SKM-1 treated with dmso at 0.1 percent for 144 hours (cell line): ENCODE results near the gene HMHB1.

ENCODE experiments used
- DNase-seq: peaks from one replicate; lab custom pipeline; 2025; ENCODE audit not compliant: unreplicated experiment; lab: John Stamatoyannopoulos, UW

HMHB1 gene

GRCh38 chr5:143812085-143812705 lies at the start of gene HMHB1:
TSS of gene HMHB1 (plus strand) at chr5:143812161.
- DNase-seq: no peak

GRCh38 chr5:143762636-143763220 lies 49.2 kb upstream of the HMHB1 start:
- no peak for DNase-seq

- DNase-seq: no peak
Observed at GRCh38 chr5:143767162-143767561, 44.8 kb upstream of the HMHB1 start.

- DNase-seq: no peak
Observed at GRCh38 chr5:143769026-143769786, 42.8 kb upstream of the HMHB1 start.

GRCh38 chr5:143770450-143770849 lies 41.5 kb upstream of the HMHB1 start:
- no peak for DNase-seq

- no peak for DNase-seq
Observed at GRCh38 chr5:143771189-143771588, 40.8 kb upstream of the HMHB1 start.

- no peak for DNase-seq
Observed at GRCh38 chr5:143771602-143772001, 40.4 kb upstream of the HMHB1 start.

- no peak for DNase-seq
Observed at GRCh38 chr5:143772621-143773020, 39.3 kb upstream of the HMHB1 start.

GRCh38 chr5:143775258-143775657 lies 36.7 kb upstream of the HMHB1 start:
- DNase-seq: peak; percentile 58

GRCh38 chr5:143776951-143777350 lies 35.0 kb upstream of the HMHB1 start:
- DNase-seq: no peak

- DNase-seq: no peak
Observed at GRCh38 chr5:143779506-143779905, 32.5 kb upstream of the HMHB1 start.

- no peak for DNase-seq
Observed at GRCh38 chr5:143781993-143782520, 29.9 kb upstream of the HMHB1 start.

- DNase-seq: no peak
Observed at GRCh38 chr5:143782588-143783386, 29.2 kb upstream of the HMHB1 start.

GRCh38 chr5:143788401-143788800 lies 23.6 kb upstream of the HMHB1 start:
- no peak for DNase-seq

- DNase-seq: no peak
Observed at GRCh38 chr5:143790457-143791112, 21.4 kb upstream of the HMHB1 start.

- no peak for DNase-seq
Observed at GRCh38 chr5:143791848-143792731, 19.9 kb upstream of the HMHB1 start.

- no peak for DNase-seq
Observed at GRCh38 chr5:143793249-143793648, 18.7 kb upstream of the HMHB1 start.

GRCh38 chr5:143796125-143796524 lies 15.8 kb upstream of the HMHB1 start:
- no peak for DNase-seq

- peak; percentile 70 for DNase-seq
Observed at GRCh38 chr5:143796753-143797152, 15.2 kb upstream of the HMHB1 start.

GRCh38 chr5:143800715-143801114 lies 11.2 kb upstream of the HMHB1 start:
- DNase-seq: no peak
